ENCODE data around the gene PRUNE2.
"Not testable (repeated sequence)": the region's sequence is repeated elsewhere in the genome, so short reads cannot be mapped to it uniquely, and the experiment has no call there.

Gene PRUNE2

DNA sequence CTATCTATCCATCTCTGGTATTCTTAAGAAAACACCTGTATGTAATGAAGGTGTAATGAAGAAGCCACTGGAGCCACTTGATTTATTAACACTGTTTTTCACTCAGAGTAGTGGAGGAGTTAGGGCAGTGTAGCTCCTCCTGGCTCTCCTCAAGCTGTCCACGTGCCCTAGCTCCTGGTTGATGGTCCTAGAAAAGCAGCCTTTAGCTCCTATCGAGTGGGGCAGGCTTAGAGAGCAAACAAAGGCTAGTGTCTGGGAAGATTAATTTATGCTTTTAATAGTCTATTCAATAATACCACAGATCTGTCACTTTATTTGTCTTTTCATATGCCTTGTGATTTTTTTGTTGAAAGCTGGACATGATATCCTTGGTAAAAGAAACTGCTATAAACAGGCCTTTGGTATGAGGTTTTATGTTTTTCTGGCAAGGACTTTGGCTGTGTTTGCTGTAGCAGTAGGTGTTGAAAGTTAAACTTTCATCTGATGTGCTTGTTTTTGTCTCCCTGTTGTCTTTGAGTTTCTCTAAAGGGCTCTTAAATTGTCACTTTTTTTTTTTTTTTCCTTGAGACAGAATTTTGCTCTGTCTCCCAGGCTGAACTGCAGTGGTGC is 305.8 kb downstream of the PRUNE2 start:
- TF ChIP-seq, protein P1, sequence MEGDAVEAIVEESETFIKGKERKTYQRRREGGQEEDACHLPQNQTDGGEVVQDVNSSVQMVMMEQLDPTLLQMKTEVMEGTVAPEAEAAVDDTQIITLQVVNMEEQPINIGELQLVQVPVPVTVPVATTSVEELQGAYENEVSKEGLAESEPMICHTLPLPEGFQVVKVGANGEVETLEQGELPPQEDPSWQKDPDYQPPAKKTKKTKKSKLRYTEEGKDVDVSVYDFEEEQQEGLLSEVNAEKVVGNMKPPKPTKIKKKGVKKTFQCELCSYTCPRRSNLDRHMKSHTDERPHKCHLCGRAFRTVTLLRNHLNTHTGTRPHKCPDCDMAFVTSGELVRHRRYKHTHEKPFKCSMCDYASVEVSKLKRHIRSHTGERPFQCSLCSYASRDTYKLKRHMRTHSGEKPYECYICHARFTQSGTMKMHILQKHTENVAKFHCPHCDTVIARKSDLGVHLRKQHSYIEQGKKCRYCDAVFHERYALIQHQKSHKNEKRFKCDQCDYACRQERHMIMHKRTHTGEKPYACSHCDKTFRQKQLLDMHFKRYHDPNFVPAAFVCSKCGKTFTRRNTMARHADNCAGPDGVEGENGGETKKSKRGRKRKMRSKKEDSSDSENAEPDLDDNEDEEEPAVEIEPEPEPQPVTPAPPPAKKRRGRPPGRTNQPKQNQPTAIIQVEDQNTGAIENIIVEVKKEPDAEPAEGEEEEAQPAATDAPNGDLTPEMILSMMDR (IDR thresholded peaks at IDR 0.05; ENCODE audit: borderline replicate concordance, insufficient read depth, low read depth, low read length) = no peak
- no peak overlapping the region for H3K4me3 ChIP-seq (ENCODE audit: low read depth, low read length)

DNA sequence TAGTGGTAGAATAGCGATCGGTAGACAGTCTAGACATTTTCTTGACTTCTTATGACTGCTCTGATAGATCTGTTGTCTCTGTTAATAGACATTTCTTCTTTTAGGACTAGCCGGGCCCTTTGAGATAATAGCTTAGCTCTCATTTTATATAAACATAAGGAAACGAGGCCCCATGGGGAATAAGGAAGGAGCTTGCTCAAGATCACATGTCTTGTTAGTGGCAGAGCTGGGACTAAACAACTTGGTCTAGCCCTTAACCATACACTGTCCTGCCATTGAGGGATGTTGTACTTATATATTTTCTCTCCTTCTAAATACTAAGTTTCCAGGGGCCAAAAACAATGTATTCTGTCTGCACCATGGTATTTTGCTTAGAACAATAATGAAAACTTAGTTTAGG is 306.9 kb downstream of the PRUNE2 start:
- H3K4me3 ChIP-seq (ENCODE audit: low read depth, low read length) = no peak overlapping the region
- TF ChIP-seq, protein P1 (IDR thresholded peaks at IDR 0.05; ENCODE audit: borderline replicate concordance, insufficient read depth, low read depth, low read length) = no peak

DNA sequence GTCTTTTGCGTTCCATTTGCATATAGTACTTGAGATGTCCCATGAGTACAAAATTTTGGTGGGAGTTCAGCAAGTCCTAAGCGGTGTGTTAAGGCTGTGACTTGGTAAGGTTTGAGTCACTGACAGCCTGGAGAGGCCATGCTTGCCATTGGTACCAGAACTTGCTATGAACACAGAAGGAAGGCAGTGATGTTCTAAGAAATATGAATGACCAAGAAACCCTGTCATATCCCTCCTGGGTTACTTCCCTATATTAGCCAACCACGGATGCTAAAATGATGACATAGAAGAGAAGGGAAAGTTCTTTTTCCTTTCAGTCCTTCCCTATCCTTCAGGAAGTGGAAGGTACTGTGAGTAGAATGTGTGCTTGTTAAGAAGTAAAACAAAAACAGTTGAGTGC is 310.3 kb downstream of the PRUNE2 start:
- no peak overlapping the region for H3K4me3 ChIP-seq (ENCODE audit: low read depth, low read length)
- TF ChIP-seq, protein P1 (IDR thresholded peaks at IDR 0.05; ENCODE audit: borderline replicate concordance, insufficient read depth, low read depth, low read length) = no peak

DNA sequence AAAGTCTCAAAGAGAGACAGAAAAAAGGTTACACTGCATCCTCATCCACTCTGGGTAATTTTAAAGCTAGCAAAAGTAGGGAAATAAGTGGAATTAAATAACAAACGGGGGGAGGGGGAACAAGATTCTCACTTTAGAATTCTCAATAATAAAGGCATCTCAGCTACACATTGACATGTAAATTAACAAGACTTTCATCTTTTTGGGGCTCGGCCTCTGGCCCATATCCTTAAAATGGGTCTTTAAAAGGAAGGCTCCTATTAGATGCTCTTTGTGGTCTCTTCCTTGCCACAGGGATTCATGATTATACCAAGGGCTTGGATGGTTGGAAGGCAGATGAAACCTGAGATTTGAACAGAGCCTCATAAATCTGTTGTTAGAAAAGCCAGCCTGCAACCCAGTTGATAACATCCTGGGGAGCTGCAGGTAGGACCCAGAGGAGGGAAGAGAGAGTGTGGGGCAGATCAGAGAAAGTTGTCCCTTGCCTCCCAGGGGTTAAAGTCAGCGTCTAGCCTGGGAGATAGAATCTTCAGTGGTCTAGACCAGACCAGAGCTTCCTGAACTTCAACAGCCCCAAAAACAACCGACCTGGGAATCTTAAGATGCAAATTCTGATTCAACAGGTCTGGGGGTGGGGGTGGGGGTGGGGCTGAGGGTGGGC is 311.0 kb downstream of the PRUNE2 start:
- H3K4me3 ChIP-seq (ENCODE audit: low read depth, low read length) = no peak overlapping the region
- TF ChIP-seq, protein P1 (IDR thresholded peaks at IDR 0.05; ENCODE audit: borderline replicate concordance, insufficient read depth, low read depth, low read length) = no peak

DNA sequence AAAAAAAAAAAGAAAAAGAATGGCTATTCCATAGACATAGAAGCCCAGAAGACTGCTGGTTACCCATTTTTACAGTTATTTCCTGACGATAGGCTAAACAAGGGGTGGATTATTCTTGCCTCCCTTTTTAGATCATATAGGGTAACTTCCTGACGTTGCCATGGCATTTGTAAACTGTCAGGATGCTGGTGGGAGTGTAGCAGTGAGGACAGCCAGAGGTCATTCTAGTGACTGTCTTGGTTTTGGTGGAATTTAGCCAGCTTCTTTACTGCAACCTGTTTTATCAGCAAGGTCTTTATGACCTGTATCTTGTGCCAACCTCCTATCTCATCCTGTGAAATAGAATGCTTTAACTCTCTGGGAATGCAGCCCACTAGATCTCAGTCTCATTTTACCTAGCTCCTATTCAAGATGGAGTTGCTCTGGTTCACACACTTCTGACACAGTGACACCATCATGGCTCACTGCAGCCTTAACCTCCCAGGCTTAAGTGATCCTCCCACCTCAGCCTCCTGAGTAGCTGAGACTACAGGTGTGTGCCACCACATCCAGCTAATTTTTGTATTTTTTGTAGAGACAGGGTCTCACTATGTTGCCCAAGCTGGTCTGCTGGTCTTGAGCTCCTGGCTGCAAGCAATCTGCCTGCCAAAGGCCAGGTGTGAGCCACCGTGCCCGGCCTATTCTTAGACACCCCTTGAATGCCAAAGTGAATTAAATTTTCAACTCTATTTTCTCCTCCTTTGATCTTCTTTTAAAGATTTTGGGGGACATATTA is 311.8 kb downstream of the PRUNE2 start:
- H3K4me3 ChIP-seq (ENCODE audit: low read depth, low read length) = not testable (repeated sequence)

DNA sequence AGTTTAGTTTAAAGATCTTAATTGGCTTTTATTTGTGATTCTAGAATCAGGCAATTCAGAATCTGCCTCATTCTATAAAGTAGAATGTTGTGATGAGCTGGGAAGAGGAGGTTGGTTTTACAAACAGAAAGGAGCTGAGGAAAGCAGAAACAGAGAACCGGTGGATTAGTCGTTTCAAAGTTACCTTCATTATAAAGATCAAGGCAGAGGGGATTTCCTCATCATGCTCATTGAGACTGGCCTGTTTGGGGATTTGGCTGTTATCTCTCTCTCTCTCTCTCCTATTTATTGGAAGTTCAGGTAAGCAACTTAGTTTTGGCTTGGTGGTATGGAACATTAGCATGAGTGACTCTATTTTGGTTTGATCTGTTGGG is 313.0 kb downstream of the PRUNE2 start:
- TF ChIP-seq, protein P1 (IDR thresholded peaks at IDR 0.05; ENCODE audit: borderline replicate concordance, insufficient read depth, low read depth, low read length) = no peak
- H3K4me3 ChIP-seq (ENCODE audit: low read depth, low read length) = no peak overlapping the region

DNA sequence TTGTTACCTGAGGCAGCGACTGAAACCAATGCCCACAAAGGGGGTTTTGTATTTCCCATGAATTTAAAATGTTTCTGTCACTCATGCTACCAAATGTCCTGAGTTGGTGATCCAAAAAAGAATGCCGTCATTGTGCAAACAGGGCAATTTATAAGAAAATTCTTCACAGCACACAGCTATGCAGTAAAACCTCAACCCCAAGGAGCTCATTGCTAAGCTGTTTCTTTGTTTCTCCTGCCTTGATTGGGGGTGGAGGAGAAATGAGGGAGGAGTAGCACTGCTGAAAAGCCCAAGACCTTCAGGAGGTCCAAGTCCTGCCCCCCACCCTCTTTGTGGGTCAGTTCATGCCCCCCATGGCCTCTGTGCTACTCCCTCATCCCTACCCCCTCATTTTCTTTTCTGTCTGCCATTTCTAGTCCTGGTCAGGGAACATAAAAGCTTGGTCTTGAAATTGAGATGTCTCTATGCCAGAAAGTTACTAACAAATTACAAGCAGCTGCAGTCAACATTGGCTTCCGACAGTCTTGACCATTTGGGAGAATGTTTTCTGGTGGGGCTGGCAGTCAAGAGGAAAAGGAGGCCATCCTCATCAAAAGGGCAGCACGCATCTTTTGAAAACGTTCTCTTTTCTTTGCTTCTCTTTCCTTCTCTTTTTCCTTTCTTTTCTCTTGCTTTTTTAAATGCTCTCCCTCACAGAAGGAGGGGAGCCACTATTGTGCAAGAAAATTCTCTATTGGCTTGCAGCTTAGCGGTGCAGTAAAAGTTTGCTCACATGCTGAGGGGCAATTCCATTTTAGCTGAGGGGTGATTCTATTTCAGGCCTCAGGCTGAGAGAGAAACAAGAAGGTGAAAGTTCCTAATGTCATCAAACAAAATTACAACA is 313.6 kb downstream of the PRUNE2 start:
- H3K4me3 ChIP-seq (ENCODE audit: low read depth, low read length) = no peak overlapping the region
- TF ChIP-seq, protein P1 (IDR thresholded peaks at IDR 0.05; ENCODE audit: borderline replicate concordance, insufficient read depth, low read depth, low read length) = no peak
